Activated T-cell treated with anti-CD3 and anti-CD28 coated beads, Interleukin-2, amount 50 U/mL, for 24 hours (primary cell): Measurements from ENCODE around the gene KDM4B.

ENCODE experiments used
- DNase-seq: peaks from one replicate; pipeline ENCODE4 v3.0.0-alpha.2; 2020
- H3K27ac Mint-ChIP-seq: 2 replicates; pipeline ENCODE4 v1.8.0; 2020; ENCODE audit warnings: mild to moderate bottlenecking, mixed read lengths
- H3K27me3 Mint-ChIP-seq: 2 replicates; pipeline ENCODE4 v1.8.0; 2020; ENCODE audit warnings: mixed read lengths
- H3K36me3 Mint-ChIP-seq: 2 replicates; pipeline ENCODE4 v1.8.0; 2020; ENCODE audit warnings: low read depth, mixed read lengths
- H3K4me1 Mint-ChIP-seq: 2 replicates; pipeline ENCODE4 v1.8.0; 2020; ENCODE audit warnings: low read depth, mixed read lengths
- H3K4me3 Mint-ChIP-seq: 2 replicates; pipeline ENCODE4 v1.8.0; 2020; ENCODE audit warnings: mild to moderate bottlenecking, moderate library complexity, mixed read lengths
- H3K9me3 Mint-ChIP-seq: 2 replicates; pipeline ENCODE4 v1.8.0; 2020; ENCODE audit warnings: mixed read lengths

Gene KDM4B

GRCh38 chr19:5063873-5064645 is 95.1 kb downstream of the KDM4B start:
- DNase-seq = no peak
- no peaks in the 10 kb centered on the region for H3K4me1 Mint-ChIP-seq
- H3K9me3 Mint-ChIP-seq = peaks cover 10% of the 10 kb centered on the region
- H3K27me3 Mint-ChIP-seq = no peaks in the 10 kb centered on the region
- peaks cover 48% of the 10 kb centered on the region for H3K36me3 Mint-ChIP-seq
- no peak overlapping the region for H3K4me3 Mint-ChIP-seq
- H3K27ac Mint-ChIP-seq = no peak overlapping the region

GRCh38 chr19:5064896-5065295 is 96.0 kb downstream of the KDM4B start:
- H3K27me3 Mint-ChIP-seq = no peaks in the 10 kb centered on the region
- no peak for DNase-seq
- H3K36me3 Mint-ChIP-seq = peaks cover 46% of the 10 kb centered on the region
- H3K27ac Mint-ChIP-seq = no peak overlapping the region
- no peaks in the 10 kb centered on the region for H3K4me1 Mint-ChIP-seq
- peaks cover 10% of the 10 kb centered on the region for H3K9me3 Mint-ChIP-seq
- H3K4me3 Mint-ChIP-seq = no peak overlapping the region

GRCh38 chr19:5065663-5066093 is 96.8 kb downstream of the KDM4B start:
- Mint-ChIP-seq H3K9me3 (peaks cover 10% of the 10 kb centered on the region), H3K36me3 (peaks cover 44% of the 10 kb centered on the region), H3K27me3 (no peaks in the 10 kb centered on the region), H3K4me1 (no peaks in the 10 kb centered on the region), H3K4me3 (no peak overlapping the region), H3K27ac (no peak overlapping the region)
- no peak for DNase-seq

DNA sequence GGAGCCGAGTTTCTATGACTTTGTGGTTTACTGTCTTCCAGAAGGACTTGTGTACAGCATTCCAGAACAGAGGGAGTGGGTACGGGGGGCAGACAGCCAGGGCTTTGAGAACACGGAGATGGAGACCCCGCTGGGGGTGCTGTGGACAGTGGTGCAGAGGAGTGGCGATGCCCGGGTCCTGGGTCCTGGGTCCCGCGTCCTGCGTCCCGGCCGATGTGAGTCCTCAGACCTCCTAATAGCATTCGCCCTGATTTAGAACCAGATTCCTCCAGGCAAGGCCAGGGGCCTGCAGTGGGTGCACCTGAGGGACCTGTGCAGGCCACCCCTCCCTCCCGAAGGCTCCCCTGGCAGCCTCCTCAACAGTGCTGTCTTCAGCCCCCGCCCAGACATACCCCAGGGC is 97.9 kb downstream of the KDM4B start:
- peaks cover 39% of the 10 kb centered on the region for H3K36me3 Mint-ChIP-seq
- no peak overlapping the region for H3K27ac Mint-ChIP-seq
- peaks cover 3% of the 10 kb centered on the region for H3K4me1 Mint-ChIP-seq
- H3K27me3 Mint-ChIP-seq = no peaks in the 10 kb centered on the region
- peaks cover 10% of the 10 kb centered on the region for H3K9me3 Mint-ChIP-seq
- no peak for DNase-seq
- H3K4me3 Mint-ChIP-seq = no peak overlapping the region

DNA sequence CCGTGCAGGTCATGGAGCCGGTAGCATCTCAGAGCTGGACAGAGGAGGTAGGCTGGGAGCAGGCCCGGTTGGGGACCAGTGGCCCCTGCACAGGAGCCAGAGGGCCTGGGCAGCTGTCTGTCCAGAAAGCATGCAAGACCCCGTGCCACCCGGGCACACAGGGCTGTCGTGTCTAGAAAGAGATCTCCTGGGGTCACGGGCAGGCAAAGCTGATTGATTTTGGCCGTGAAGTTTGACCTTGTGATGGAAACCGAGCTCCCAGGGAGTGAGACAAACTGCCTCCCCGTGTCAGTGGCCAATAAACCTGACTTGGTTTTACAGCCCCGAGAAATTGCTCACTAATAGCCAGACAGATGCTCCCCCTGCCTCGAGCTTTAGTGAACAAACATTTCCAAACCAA is 98.8 kb downstream of the KDM4B start:
- no peak overlapping the region for H3K27ac Mint-ChIP-seq
- peaks cover 5% of the 10 kb centered on the region for H3K9me3 Mint-ChIP-seq
- no peak for DNase-seq
- no peak overlapping the region for H3K4me3 Mint-ChIP-seq
- no peaks in the 10 kb centered on the region for H3K27me3 Mint-ChIP-seq
- peaks cover 3% of the 10 kb centered on the region for H3K4me1 Mint-ChIP-seq
- peaks cover 31% of the 10 kb centered on the region for H3K36me3 Mint-ChIP-seq

DNA sequence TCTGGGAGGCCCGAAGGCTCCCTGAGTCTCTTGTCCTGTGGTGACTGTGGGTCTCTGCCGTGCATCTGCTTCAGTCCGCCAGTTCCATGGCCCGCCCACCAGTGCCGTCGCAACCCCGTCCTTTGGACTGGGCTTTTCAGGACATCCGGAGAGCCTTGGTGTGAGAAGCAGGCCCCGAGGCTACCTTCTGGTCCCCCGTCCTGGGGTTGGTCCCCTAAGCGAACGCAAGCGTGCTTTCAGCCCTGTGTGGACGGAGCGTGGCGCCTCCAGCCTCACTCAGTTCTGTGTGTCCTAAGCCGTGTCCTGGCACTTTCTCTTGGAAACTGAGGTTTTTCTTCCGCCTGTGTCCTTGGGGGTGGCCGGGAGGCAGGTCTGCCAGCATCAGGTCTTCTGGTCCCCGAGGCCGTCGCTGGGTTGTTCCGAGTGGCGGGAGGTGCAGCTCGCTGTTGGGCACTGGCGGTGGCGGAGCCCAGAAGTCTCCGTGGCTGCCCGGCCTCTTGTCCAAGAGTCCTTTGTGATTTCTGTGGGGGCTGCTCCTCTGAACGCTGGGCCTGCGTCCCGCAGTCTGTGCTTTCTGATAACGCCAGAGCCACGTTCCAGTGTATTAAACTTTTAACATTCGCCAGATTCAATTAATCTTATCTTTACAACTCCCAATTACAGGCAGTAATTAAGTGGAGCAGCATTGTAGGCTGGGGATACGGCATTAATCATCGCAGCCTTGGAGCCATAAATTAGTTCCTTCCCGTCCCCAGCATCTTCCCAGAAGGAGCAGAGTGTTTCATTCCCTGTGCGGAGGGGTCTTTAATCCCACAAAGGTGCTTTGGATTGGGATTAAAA is 99.5 kb downstream of the KDM4B start:
- Mint-ChIP-seq H3K36me3 (peaks cover 26% of the 10 kb centered on the region), H3K27me3 (no peaks in the 10 kb centered on the region), H3K27ac (no peak overlapping the region), H3K9me3 (no peaks in the 10 kb centered on the region), H3K4me3 (no peak overlapping the region), H3K4me1 (peaks cover 3% of the 10 kb centered on the region)
- DNase-seq = no peak

- no peak overlapping the region for H3K4me3 Mint-ChIP-seq
- no peaks in the 10 kb centered on the region for H3K9me3 Mint-ChIP-seq
- no peak for DNase-seq
- H3K27me3 Mint-ChIP-seq = no peaks in the 10 kb centered on the region
- H3K4me1 Mint-ChIP-seq = peaks cover 11% of the 10 kb centered on the region
- peaks cover 18% of the 10 kb centered on the region for H3K36me3 Mint-ChIP-seq
- H3K27ac Mint-ChIP-seq = no peak overlapping the region
Observed at GRCh38 chr19:5070331-5070730, 101.4 kb downstream of the KDM4B start.

GRCh38 chr19:5070930-5071329 is 102.0 kb downstream of the KDM4B start:
- H3K4me3 Mint-ChIP-seq = no peak overlapping the region
- H3K36me3 Mint-ChIP-seq = peaks cover 18% of the 10 kb centered on the region
- peak overlapping the region; percentile 11 for H3K27ac Mint-ChIP-seq
- no peaks in the 10 kb centered on the region for H3K9me3 Mint-ChIP-seq
- no peaks in the 10 kb centered on the region for H3K27me3 Mint-ChIP-seq
- no peak for DNase-seq
- H3K4me1 Mint-ChIP-seq = peaks cover 13% of the 10 kb centered on the region

- peaks cover 13% of the 10 kb centered on the region for H3K4me1 Mint-ChIP-seq
- no peaks in the 10 kb centered on the region for H3K27me3 Mint-ChIP-seq
- H3K36me3 Mint-ChIP-seq = peaks cover 14% of the 10 kb centered on the region
- no peaks in the 10 kb centered on the region for H3K9me3 Mint-ChIP-seq
- no peak overlapping the region for H3K4me3 Mint-ChIP-seq
- no peak overlapping the region for H3K27ac Mint-ChIP-seq
- no peak for DNase-seq
Observed at GRCh38 chr19:5071579-5071978, 102.7 kb downstream of the KDM4B start.

DNA sequence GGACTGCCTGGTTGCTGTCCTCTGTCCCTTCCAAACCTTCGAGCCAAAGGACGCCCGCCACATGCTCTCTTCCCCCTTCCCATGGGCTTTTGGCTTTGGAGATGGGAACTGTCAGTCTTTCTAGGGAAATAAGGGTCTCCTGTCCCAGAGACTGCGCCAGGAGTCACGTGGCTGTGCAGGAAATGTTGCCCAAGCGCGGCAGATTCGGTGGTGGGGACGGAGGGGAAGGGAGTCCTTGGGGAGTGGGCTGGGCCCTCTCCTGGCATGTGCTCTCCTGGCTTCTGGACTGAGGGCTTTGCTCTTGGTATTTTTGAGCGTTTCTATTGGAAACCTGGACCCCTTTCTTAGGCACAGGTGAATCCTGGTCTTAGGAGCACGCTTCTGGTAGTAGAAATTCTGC is 103.2 kb downstream of the KDM4B start:
- peaks cover 13% of the 10 kb centered on the region for H3K4me1 Mint-ChIP-seq
- H3K36me3 Mint-ChIP-seq = peaks cover 14% of the 10 kb centered on the region
- H3K27me3 Mint-ChIP-seq = no peaks in the 10 kb centered on the region
- no peaks in the 10 kb centered on the region for H3K9me3 Mint-ChIP-seq
- H3K27ac Mint-ChIP-seq = no peak overlapping the region
- no peak for DNase-seq
- H3K4me3 Mint-ChIP-seq = no peak overlapping the region

DNA sequence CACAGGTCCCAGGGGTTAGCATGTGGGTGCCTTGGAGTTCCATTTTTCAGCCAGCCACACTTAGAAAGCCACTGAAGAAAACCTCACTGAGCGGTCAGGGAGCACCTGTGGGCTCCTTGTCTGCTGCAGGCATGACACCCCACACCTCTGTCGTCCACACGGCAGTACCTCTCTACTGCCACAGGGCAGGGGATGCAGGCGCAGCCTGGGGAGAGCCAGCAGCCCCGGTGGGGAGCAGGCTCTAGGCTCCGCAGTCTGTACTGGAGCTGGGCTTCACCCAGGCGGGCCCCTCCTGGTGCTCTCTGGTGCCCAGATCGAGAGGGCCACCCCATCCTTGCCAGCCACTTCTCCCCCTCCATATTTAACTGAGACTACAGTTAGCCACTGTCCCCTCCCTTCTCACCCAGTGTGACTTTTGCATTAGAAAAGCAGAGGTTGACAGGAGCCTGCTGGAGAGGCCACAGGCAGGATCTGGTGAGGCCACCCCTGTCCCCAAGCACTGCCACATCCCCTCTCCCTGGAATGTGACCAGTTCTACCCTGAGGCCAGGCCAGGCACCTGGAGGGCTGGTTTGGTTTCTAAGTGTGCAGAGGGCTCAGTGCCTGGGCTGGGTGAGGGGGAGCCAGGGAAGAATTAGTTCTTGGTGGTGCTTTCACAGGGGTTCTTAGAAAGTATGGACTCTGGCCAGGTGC is 104.4 kb downstream of the KDM4B start:
- Mint-ChIP-seq H3K27me3 (no peaks in the 10 kb centered on the region), H3K27ac (no peak overlapping the region), H3K4me1 (peaks cover 13% of the 10 kb centered on the region), H3K9me3 (no peaks in the 10 kb centered on the region), H3K36me3 (peaks cover 21% of the 10 kb centered on the region), H3K4me3 (no peak overlapping the region)
- DNase-seq = no peak

GRCh38 chr19:5074407-5074806 is 105.5 kb downstream of the KDM4B start:
- no peak for DNase-seq
- no peak overlapping the region for H3K4me3 Mint-ChIP-seq
- peaks cover 13% of the 10 kb centered on the region for H3K4me1 Mint-ChIP-seq
- H3K27ac Mint-ChIP-seq = peak overlapping the region; percentile 47
- H3K27me3 Mint-ChIP-seq = no peaks in the 10 kb centered on the region
- peaks cover 26% of the 10 kb centered on the region for H3K36me3 Mint-ChIP-seq
- H3K9me3 Mint-ChIP-seq = no peaks in the 10 kb centered on the region

GRCh38 chr19:5074830-5075394 is 106.0 kb downstream of the KDM4B start:
- Mint-ChIP-seq H3K27me3 (no peaks in the 10 kb centered on the region), H3K4me3 (no peak overlapping the region), H3K9me3 (no peaks in the 10 kb centered on the region), H3K36me3 (peaks cover 29% of the 10 kb centered on the region), H3K4me1 (peaks cover 13% of the 10 kb centered on the region), H3K27ac (no peak overlapping the region)
- no peak for DNase-seq

DNA sequence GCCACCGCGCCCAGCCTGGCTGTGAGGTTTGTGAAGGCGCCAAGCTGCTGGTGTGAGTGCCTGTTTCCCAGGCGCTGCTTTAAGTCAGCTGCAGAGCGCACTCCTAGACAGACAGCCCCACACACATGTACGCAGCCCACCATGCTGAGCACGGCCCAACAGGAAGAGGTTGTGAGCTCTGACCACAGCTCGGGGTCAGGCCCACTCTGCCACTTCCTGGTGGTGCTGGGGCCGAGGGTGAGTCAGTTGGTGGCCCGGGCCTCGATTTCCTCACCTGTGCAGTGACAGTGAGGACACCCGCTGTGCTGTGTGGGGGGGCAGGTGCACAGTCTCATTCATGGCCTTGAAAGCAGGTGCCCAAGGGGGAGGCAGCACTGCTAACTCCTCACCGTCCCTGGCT is 106.7 kb downstream of the KDM4B start:
- H3K4me3 Mint-ChIP-seq = no peak overlapping the region
- no peaks in the 10 kb centered on the region for H3K9me3 Mint-ChIP-seq
- DNase-seq = peak; percentile 39
- no peaks in the 10 kb centered on the region for H3K27me3 Mint-ChIP-seq
- peaks cover 35% of the 10 kb centered on the region for H3K36me3 Mint-ChIP-seq
- H3K27ac Mint-ChIP-seq = peak overlapping the region; percentile 26
- peaks cover 13% of the 10 kb centered on the region for H3K4me1 Mint-ChIP-seq
